ENCODE results near the gene CDK2AP2. TPM values are rescaled to one million over a fixed set of nuclear protein-coding genes. Genes with fewer than 3 reads are reported as not detected.

Gene CDK2AP2
- total and polyA plus RNA-seq, 2 of the 8 experiments (the other 6 are each of a cell fraction or from before 2014, with no cell fraction given): 49.6 to 65.1 TPM

- TF ChIP-seq KDM5A (IDR thresholded peaks at IDR 0.05; ENCODE audit: low read length) (peak; percentile 79), TEAD4 (IDR thresholded peaks at IDR 0.05; ENCODE audit: low read depth, low read length) (no peak), ATF2 (IDR thresholded peaks at IDR 0.05; ENCODE audit: low read length) (no peak; the same call in 1 of the 2 replicates), RXRA (IDR thresholded peaks at IDR 0.05; ENCODE audit: insufficient read depth, low read depth, low read length) (no peak), CBX5 (IDR thresholded peaks at IDR 0.05; ENCODE audit: low read depth, low read length) (no peak), BCL11A (IDR thresholded peaks at IDR 0.05; ENCODE audit: low read depth in 2 of 2, low read length in 2 of 2) (no peak), TAF1 (IDR thresholded peaks at IDR 0.05; ENCODE audit: low read depth, low read length) (no peak; the same call in 1 of the 2 replicates), TBP (IDR thresholded peaks at IDR 0.05; ENCODE audit: low read depth, low read length) (no peak), POU5F1 (IDR thresholded peaks at IDR 0.05; ENCODE audit: low read depth, low read length) (no peak), EZH2 (IDR thresholded peaks at IDR 0.05; ENCODE audit: low read depth, low read length, severe bottlenecking) (no peak), CREB1 (IDR thresholded peaks at IDR 0.05) (peak; percentile 98), TCF12 (IDR thresholded peaks at IDR 0.05; ENCODE audit: low read depth, low read length) (no peak), SUZ12 (IDR thresholded peaks at IDR 0.05; ENCODE audit: low read length) (no peak), TAF7 (optimal IDR thresholded peaks at IDR 0.05; ENCODE audit: borderline replicate concordance, low read depth, low read length) (no peak), EP300 (IDR thresholded peaks at IDR 0.05; ENCODE audit: borderline replicate concordance in 1 of 2, low read depth in 2 of 2, low read length in 2 of 2) (peak in 1 of 2 experiments; percentile 17; a peak in 2 of 3 replicates), HDAC2 (IDR thresholded peaks at IDR 0.05; ENCODE audit: borderline replicate concordance in 1 of 2, low read depth in 2 of 2, low read length in 2 of 2) (no peak; a peak in 1 of 4 replicates), POLR2A (IDR thresholded peaks at IDR 0.05; ENCODE audit: control extremely low read depth in 1 of 2, low read depth in 2 of 2, low read length in 2 of 2) (peak in 1 of 2 experiments; percentile 84; a peak in 2 of 3 replicates)
- TF ChIP-seq, protein P1, sequence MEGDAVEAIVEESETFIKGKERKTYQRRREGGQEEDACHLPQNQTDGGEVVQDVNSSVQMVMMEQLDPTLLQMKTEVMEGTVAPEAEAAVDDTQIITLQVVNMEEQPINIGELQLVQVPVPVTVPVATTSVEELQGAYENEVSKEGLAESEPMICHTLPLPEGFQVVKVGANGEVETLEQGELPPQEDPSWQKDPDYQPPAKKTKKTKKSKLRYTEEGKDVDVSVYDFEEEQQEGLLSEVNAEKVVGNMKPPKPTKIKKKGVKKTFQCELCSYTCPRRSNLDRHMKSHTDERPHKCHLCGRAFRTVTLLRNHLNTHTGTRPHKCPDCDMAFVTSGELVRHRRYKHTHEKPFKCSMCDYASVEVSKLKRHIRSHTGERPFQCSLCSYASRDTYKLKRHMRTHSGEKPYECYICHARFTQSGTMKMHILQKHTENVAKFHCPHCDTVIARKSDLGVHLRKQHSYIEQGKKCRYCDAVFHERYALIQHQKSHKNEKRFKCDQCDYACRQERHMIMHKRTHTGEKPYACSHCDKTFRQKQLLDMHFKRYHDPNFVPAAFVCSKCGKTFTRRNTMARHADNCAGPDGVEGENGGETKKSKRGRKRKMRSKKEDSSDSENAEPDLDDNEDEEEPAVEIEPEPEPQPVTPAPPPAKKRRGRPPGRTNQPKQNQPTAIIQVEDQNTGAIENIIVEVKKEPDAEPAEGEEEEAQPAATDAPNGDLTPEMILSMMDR (IDR thresholded peaks at IDR 0.05; ENCODE audit: control extremely low read depth in 1 of 3, insufficient read depth in 1 of 3, low read depth in 1 of 3, low read length in 3 of 3): no peak
- TF ChIP-seq, protein P2, sequence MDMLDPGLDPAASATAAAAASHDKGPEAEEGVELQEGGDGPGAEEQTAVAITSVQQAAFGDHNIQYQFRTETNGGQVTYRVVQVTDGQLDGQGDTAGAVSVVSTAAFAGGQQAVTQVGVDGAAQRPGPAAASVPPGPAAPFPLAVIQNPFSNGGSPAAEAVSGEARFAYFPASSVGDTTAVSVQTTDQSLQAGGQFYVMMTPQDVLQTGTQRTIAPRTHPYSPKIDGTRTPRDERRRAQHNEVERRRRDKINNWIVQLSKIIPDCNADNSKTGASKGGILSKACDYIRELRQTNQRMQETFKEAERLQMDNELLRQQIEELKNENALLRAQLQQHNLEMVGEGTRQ (IDR thresholded peaks at IDR 0.05; ENCODE audit: low read length): peak; percentile 40
These were observed 642 bp upstream of the CDK2AP2 start (continued) for GRCh38 chr11:67508486-67509121.
